Stimulated activated CD8-positive, alpha-beta memory T cell treated with anti-CD3 and anti-CD28 coated beads, Interleukin-4, amount 100 ng/mL, for 1 hour (primary cell): ENCODE data around the gene LAMA5.

Source experiments
- DNase-seq, 2 donors: peaks; one replicate each; pipeline ENCODE4 v3.0.0-alpha.2; 2020; ENCODE audit warnings: low read depth in 2 of 2, low spot score in 1 of 2

Gene LAMA5

DNA sequence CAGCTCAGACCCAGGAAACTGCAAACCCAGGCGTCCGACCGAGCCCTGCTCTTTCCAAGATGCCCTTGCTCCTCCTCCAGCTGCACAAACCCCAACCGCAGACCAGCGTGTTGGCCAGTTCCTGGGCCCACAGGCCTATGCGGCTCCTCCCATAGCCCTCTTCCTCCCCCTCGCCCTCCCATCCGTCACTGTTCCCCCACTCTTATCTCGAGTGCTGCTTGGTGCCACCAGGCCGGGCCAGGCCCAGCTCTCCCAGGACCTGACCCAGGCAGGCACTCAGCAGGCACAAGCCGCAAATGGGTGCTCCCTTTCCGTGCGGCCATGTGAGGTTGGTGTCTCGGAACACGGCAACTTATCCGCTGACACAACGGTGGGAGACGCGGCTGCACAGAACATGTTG is 35.8 kb downstream of the LAMA5 start:
- DNase-seq = no peak

DNA sequence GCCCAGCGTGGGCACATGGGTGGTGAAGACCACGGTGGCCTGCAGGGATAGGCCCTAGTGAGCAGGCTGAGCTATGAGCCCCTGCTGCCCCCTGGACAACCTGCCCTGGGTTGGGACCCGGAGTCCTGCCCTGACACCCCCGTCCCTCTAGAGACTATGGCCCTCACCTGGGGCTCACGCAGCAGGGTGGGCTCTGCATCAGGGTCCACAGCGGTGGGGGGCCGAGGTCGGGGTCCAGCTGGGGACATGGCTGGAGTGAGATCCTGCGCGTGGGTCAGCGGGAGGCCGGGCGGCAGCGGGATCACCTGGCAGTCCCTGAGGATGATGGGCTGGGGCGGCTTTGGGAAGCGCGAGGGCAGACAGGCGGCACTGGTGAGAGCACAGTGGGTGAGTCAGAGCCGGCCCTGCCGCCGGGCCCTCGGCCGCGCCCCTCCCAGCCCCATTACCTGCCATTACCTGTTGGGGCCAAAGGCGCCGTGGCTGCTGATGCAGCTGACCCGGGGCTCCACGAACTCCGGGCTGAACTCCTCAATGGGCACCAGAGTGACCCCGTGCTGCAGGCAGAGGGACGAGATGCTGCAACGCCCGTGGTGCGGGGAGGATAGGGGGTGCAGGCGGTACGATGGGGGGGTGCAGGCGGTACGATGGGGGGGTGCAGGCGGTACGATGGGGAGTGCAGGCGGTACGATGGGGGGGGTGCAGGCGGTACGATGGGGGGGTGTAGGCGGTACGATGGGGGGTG is 36.4 kb downstream of the LAMA5 start:
- DNase-seq = no peak

DNA sequence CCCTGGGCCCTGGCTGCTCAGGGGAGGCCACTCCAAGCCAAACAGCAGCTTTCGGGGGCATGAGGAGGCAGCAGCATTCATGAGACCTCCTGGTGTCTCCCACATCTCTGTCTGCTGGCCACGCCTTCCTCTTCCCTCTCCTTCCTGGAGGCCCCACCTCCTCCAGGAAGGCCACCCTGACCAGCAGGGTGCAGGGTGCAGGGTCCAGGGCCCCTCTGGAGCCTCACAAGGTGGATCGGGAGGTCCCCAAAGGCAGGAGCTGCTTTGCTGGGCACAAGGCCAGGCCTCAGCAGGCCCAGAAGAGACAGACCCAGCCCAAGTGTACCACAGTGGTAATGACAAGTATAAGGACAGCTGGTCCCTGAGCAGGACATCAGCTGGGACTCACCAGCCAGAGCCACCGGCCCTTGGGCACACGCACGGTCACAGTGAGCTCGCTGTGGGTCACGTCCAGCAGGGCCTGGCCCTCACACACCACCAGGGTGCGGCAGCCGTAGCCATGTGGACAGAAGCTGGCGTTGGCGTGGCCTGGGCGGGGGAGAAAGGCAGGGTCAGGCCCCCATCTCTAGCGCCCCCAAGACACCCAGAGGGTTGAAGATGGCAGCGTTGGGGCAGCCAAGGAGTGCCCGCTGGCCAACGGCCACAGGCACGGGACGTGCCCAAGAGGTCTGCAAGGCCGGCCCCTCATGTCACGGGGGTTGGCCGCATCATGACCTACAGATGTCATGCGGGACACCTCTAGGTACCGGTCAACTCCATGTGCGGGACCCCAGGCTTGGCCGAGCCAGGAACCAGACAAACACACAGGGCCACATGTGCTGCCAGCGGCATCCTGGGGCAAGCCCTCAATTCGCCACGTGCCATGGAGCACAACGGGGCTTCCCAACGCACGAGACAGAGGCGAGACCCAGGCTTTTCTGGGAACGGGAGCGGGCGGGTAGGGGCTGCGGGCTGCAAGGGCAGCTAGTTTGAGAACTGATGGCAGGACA is 37.4 kb downstream of the LAMA5 start:
- DNase-seq = no peak

- DNase-seq = no peak
Observed at GRCh38 chr20:62328684-62329388, 38.3 kb downstream of the LAMA5 start.

- DNase-seq = no peak
Observed at GRCh38 chr20:62327726-62328495, 39.2 kb downstream of the LAMA5 start.

DNA sequence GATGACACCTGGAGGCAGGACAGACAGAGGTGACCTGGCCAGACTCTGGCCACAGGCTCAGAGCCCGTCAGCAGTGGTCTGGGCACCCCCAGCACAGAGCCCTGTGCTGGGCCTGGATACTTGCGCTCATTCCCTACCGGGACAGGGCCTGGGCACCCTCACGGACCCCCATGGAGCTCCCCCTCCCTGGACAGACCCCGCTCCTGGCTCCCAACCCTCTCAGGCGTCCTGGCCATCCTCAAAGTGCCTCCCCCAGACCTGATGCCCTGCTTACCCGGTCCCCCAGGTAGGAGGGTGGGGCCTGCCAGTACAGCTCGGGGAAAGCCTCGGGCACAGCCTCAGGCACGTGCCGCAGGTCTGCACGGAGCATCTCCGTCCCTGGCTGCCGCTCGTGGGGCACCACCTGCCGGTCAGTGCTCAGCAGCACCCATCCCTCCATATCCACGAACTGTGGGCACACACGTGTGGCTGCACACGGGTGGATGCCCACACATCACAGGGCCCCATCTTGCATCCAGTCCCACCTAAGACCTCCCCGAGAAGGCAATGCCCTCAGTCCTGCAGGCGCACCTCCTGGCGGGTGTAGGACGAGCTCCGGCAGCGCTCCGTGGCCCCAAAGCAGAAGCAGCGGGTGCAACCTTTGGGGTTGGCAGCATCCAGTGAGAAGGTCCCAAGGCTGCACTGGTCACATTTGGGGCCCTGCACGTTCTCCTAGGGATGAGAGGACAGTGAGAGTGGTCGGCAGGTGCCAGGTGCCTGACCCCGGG is 40.0 kb downstream of the LAMA5 start:
- no peak for DNase-seq

- DNase-seq = no peak
Observed at GRCh38 chr20:62326559-62326958, 40.6 kb downstream of the LAMA5 start.

- no peak for DNase-seq
Observed at GRCh38 chr20:62325172-62325905, 41.8 kb downstream of the LAMA5 start.

DNA sequence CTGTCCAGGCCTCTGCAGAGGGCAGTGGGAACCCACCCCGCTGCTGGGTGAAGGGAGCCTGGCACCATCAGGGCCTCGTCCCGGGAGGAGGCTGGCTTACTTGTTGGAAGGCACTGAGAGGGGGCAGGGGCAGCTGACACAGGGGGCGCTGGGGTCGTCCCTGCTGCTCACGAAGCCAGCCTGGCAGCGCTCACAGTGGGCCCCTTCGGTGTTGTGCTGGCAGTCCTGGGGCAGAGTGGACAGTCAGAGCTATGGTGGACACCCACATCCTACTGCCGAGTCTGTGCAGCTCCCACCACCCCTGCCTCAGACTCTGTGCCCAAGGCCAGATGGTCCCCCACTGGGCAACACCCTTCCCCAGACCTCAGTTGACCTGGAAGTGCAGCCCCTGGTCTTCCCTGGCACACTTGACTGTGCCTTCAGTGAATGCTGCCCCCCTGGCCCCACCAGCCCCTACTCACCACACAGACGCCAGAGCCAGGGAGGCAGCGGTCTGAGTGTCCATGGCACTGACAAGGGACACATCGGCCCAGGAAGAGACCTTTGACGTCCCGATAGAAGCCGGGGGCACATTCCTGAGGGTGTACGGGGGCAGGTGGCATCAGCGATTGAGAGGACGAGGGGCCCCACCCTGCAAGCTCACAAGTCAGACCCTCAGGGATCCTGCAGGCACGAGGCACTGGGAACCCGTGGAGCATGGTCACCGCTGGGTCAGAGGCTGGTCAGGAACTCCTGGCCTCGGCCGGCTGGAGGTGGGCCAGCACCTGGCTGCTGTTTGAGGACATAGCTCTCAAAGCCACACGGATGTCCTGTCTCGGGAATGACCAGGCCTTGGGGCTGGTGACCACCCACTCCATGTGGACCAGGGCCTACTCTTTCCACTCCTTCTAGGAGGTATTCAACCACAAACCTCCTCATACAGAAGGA is 42.9 kb downstream of the LAMA5 start:
- DNase-seq = no peak

- no peak for DNase-seq
Observed at GRCh38 chr20:62323146-62323979, 43.7 kb downstream of the LAMA5 start.

DNA sequence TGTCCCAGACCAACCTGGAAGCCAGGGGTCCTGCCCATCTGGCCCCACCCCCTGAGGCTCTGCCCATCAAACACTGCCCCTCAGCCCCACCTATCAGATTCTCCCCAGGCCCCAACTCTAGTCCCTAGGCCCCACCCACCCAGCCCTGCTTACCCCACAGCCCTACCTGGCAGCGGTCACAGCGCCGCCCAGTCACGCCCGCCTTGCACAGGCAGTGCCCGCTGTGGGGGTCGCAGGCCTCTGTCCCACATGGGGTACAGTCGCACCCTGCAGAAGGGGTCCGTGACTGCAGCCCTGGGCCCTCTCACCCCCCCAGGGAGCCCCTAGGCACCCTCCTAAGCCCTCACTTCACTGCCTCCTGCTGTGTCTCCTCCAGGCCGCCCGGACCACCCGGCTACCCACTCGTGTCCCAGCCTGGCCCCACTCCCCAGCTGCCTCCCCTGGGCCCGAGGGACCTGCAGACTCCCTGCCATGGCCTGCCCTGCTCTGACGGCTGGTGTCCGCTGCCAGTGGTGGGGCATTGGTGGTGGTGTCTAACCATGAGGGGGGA is 44.5 kb downstream of the LAMA5 start:
- DNase-seq = no peak

- no peak for DNase-seq
Observed at GRCh38 chr20:62321975-62322374, 45.1 kb downstream of the LAMA5 start.

DNA sequence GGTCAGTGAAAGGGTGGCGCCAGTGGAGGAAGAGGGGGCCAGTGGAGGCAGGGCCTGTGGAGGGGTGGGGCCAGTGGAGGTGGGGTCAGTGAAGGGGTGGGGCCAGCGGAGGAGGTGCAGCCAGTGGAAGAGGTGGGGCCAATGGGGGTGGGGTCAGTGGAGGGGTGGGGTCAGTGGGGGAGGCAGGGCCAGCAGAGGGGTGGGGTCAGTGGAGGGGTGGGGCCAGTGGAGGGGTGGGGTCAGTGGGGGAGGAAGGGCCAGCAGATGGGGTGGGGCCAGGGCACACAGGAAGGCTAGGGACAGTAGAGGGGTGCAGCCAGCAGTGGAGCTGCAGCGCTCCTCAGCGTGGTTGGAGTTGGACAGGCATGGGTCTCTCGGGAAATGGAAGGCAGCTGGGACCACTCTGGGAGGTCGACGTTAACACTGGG is 45.6 kb downstream of the LAMA5 start:
- no peak for DNase-seq

DNA sequence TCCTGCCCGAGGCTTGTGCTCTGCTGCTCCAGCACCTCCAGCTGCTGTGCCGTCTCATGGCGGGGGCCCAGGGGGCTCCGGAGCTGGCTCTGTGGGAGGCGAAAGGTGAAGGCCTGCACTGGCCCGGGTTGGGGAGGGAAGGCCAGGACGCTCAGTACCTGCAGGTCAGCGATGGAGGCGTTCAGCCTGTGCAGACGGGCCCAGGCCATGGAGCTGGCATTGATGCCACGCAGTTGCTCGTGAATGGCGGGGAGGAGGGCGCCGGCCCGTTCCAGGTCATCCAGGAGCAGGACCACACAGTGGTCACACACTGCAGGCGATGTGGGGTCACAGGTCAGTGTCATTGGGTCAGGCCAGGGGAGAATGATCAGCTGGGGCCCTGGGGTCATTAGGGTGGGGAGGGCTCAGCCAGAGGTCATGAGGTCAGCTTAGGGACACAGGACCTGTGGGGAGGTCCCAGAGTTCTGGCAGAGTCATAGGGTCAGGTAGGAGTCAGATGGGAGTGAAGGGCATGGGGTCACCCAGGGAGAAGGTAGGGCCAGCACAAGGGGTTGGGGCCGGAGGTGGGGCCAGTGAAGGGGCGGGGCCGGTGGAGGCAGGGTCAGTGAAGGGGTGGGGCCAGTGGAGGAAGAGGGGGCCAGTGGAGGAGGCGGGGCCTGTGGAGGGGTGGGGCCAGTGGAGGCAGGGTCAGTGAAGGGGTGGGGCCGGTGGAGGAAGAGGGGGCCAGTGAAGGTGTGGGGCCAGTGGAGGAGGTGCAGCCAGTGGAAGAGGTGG is 46.3 kb downstream of the LAMA5 start:
- DNase-seq = no peak

GRCh38 chr20:62319346-62319909 is 47.7 kb downstream of the LAMA5 start:
- no peak for DNase-seq
